HG02943 (cell line): Measurements from ENCODE around the gene HMGCS2.

Source experiments
- ATAC-seq: cut with Tn5 transposase; IDR thresholded peaks from one replicate; pipeline ENCODE4 v1.9.1; 2021; ENCODE audit warnings: mild to moderate bottlenecking, low read depth, moderate library complexity; ENCODE audit not compliant: unreplicated experiment

Gene HMGCS2

DNA sequence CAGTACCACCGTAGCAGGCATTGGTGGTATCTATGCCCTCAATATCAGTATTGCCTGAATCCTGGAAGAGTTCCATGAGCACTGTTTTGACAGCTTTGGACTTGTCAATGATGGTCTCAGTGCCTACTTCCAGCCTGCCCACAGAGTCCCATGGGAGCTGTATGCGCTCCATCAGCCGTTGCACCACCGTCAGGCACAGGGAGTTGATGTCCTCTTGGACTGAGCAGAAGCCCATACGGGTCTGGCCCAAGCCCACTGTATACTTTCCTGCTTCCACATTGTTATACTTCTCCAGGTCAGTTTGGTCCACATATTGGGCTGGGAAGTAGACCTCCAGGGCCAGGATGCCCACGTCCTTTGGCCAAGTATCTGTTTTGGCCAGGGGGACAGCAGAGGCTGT, 4.5 kb downstream of the HMGCS2 start:
- ATAC-seq: no peak

- ATAC-seq: no peak
Measured at GRCh38 chr1:119762953-119763352, 5.8 kb downstream of the HMGCS2 start.

DNA sequence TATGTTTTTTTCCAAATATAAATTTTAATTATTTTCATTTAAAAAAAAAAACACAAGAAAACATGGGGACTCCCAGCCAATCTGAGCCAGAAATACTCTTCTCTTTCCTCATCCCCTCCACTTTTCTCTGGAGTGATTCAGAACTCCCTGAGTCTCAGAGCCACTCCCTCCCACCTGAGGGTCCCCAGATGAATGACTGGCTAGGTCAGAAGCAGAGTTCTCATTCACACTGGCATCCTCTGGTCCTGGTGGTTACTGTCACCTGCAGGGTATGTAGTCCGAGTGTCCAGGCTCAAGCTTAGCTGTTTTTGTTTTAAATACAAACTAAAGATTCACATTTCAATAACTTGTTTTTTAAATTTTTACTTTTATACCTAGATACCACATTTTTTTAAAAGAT, 6.3 kb downstream of the HMGCS2 start:
- ATAC-seq: no peak

GRCh38 chr1:119758584-119758983, 10.1 kb downstream of the HMGCS2 start:
- no peak for ATAC-seq

GRCh38 chr1:119752592-119752991, 16.1 kb downstream of the HMGCS2 start:
- ATAC-seq: no peak

GRCh38 chr1:119748040-119748439, 20.7 kb downstream of the HMGCS2 start:
- ATAC-seq: no peak

- no peak for ATAC-seq
Measured at GRCh38 chr1:119747451-119747850, 21.3 kb downstream of the HMGCS2 start.

DNA sequence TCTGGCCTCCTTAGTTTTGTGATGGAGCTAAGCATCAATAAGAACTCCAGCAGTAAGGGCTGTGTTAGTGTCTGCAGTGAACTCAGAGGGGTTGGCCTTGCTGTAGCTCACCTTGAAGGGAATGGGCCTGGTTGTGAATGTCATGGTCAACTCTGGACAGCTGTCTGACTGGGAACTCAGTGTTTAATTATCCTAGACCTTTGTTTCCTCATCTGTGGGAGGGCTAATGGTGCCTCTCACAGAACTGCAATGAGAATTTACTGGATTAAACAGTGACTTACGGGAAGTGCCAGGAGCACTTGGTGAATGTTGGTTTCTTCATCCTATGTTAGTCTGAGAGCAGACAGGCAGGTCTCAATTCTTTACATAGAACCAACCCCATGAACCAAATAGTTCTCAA, 23.7 kb downstream of the HMGCS2 start:
- ATAC-seq: no peak

GRCh38 chr1:119744598-119744942, 24.1 kb downstream of the HMGCS2 start:
- no peak for ATAC-seq

- ATAC-seq: peak; percentile 70
Measured at GRCh38 chr1:119743776-119744597, 24.7 kb downstream of the HMGCS2 start.

- ATAC-seq: no peak
Measured at GRCh38 chr1:119743308-119743707, 25.4 kb downstream of the HMGCS2 start.

- no peak for ATAC-seq
Measured at GRCh38 chr1:119742677-119743076, 26.0 kb downstream of the HMGCS2 start.

DNA sequence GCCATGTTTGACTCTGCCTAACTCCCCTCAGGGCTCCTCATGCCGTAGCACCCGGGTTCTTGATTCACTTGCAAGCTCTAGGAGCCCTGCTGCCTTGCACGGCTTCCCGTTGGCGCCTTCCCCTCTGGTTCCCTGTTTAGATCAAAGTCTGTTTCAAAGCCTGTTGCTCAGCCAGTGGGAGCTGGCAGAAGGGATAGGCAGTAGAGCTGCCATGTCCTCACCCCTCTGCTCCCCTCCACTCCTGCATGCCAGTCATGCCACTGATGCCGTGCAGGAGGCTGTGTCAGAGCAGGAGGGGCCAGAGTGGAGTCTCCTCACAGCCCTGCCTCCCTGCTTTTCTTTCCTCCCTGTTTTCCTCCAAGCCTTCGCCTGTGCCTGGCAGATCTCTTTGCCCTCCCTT, 26.5 kb downstream of the HMGCS2 start:
- ATAC-seq: no peak

GRCh38 chr1:119740896-119741780, 27.6 kb downstream of the HMGCS2 start:
- no peak for ATAC-seq

- no peak for ATAC-seq
Measured at GRCh38 chr1:119740261-119740660, 28.4 kb downstream of the HMGCS2 start.

GRCh38 chr1:119739150-119739549, 29.6 kb downstream of the HMGCS2 start:
- ATAC-seq: no peak

DNA sequence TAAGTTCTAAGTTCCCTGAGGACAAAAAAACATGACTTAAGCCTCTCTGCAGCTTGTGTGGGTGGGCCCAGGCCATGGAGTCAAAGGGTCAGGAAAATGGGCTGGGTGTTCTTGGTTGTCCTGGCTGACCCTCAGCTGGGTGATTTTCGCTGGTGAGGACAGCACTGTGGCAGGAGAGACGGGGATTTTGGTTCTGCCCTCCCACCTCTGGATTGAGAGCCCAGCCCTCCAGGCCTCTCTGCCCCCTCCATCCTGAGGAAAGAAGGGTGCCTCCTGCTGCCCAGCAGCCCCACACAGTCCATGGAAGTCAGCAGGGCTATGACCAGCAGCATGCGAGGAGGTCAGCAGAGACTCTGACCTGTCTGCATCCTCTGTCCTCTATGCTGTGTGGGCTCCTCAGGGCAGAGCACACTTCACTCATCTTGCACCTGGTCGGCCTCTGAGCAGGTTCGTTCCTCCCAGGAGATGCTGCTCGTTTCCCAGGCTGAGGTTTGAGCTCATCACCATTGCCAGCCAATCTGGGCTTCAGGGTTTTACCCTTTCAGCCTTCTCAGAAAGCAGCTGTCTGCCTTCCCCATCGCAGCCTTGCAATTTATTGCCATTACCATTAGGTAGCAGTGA, 30.5 kb downstream of the HMGCS2 start:
- ATAC-seq: no peak

- ATAC-seq: no peak
Measured at GRCh38 chr1:119737040-119737682, 31.5 kb downstream of the HMGCS2 start.

- no peak for ATAC-seq
Measured at GRCh38 chr1:119736649-119737039, 32.1 kb downstream of the HMGCS2 start.

DNA sequence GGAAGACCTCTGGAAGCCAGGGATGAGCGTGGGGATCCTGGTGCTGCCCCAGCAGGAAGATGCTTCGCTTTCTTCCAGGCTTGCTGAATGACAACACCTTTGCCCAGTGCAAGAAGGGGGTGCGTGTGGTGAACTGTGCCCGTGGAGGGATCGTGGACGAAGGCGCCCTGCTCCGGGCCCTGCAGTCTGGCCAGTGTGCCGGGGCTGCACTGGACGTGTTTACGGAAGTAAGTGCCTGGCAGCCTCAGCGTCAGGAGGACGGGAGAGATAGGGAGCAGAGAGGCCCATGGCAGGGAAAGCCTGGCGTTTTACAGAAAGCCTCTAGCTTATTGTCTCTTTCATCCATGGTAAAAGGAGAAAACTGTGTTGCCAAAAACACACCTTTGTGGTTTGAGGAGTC, 33.5 kb downstream of the HMGCS2 start:
- ATAC-seq: no peak

DNA sequence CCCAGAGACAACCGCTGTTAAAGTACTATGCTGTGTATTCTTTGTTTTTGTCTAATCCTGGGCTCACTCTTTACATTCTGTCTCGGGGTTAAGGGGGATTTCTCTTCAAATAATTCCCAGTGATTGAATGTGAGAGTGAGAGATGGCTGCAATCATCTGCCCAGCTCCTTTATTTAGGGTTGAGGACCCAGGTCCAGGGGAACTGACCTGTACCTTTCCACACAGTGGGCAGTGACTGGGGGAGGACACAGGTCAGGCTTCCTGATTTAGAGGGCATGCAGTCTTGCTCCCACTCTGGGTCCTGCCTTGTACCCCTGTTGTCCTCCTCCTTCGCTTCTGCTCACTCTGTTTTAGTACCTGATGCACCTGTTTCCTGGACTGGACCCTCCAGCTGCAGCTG, 35.0 kb downstream of the HMGCS2 start:
- ATAC-seq: no peak
